ENCODE data around the gene WNK2.
A peak's percentile ranks its signal among the peaks of the same experiment; 100 is the strongest.

Gene WNK2

DNA sequence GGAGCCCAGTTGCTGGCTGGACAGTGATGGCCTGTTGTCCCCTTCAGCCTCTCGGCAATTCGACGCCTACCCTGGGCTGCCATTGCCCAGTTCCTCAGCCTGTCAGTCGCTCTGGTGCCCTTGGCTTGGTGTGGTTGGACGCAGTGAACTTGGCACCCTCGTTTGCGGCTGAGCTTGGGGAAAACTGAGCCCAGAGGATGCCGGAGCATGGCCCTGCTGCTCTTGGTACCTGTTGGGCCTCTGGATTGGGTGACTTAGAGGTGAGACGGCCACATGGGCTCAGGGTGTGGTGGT is 16.5 kb downstream of the WNK2 start:
- DNase-seq (ENCODE audit: low read depth): no peak

DNA sequence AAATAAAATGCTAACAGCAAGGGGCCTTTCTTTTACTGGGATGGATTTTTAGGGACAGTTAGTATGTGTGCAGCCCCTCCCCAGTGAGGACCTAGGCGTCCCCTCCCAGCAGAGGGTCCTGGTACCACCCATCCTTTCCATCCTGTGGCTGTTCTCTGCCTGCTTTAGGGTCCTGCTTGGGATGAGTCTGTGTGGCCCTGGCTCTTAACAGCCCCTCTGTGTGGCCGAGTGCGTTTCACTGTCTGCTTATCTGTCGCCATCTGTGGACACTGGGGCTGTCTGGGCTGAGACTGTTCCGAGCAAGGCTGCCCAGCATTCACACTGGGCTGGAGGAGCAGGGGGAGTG is 17.0 kb downstream of the WNK2 start:
- no peak for DNase-seq (ENCODE audit: low read depth)

DNA sequence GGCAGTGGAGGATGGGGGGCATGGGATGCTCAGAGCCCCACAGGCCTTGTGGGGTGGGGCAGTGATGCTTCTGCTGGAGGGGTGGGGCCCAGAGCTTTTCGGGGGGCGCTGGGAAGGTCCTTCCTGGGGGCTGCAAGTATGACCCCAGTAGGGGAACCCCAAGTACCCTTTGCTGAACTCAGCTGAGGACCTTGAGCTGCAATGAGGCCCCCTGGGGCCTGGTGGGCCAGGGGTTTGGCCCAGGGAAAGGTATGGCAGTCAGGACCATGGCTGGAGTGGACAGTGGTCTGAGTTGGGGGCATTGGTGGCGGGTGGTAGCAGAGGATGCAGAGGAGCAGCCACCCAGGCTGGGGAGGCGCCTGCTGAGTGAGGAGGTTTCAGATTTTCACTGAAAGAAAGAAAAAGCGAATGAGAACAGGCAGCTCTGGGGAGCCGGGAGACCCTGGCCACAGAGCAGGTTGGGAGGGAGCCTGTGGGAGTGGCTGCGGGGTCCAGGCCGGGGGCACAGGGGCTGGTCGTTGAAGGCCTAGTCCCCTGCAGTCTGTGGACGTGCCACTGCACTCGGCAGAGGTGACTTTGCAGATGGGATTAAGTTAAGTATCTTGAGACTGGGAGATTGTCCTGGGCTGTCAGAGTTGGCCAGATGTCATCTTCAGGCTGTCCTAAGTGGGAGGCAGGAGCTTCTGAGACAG is 19.2 kb downstream of the WNK2 start:
- no peak for DNase-seq (ENCODE audit: low read depth)

DNA sequence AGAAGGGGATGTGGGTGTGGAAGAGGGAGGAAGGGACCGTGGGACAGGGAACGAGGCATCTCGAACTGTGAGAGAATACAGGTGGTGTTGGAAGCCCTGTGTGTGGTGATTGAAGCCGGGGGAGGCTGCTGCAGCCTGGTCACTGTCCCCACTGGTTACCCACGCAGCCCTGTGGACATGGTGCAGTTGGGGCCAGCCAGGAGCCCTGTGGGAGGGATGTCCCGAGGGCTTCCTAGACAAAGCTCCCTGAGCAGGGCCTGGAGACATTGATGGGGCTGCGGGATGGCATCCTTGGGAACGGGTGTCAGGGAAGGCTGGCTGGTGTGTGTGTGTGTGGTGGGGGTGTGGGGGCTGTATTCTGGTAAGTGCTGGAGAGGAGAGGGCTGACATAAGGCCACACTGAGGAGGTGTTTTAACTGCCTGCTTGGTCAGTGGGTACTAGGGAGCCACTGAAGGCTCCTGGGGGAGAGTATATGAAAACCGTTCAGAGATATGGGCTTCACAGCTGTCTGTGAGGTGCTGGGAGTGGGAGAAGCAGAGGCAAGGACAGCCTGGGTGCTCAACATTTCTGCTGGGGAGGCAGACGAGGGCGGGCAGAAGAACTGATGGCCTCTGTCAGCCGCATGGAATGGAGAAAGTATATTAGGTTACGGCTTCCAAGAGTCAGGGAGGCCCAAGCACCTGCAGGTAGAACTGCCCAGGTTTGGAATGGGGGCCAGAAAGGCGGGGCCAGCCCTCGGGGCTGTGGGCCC is 20.0 kb downstream of the WNK2 start:
- DNase-seq (ENCODE audit: low read depth): no peak

DNA sequence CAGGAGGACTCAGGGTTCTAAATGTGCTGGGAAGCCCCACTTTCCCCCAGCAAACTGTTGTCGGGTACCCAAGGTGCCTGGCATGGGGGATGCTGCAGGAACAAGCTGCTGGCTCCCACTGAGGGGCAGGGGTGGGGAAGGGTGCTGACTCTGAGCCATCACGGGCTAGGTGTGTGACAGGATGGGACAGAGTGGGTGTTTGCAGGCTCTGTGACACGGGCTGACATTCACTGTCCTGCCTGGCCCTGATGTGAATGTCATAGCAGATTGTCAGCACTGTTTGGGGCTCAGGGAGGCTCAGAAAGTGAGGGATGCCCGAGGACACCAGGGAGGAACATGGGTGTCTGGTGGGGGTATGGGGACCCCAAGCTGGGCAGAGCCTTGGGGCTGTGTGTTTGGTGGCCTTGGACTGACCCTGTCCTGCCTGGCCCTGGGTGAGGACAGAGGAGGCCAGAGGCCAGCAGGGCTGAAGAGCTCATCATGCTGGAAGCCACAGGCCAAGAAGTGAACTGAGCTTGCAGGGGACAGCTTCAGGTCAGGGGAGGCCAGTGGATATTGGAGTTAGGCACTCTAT is 20.6 kb downstream of the WNK2 start:
- DNase-seq (ENCODE audit: low read depth): no peak

DNA sequence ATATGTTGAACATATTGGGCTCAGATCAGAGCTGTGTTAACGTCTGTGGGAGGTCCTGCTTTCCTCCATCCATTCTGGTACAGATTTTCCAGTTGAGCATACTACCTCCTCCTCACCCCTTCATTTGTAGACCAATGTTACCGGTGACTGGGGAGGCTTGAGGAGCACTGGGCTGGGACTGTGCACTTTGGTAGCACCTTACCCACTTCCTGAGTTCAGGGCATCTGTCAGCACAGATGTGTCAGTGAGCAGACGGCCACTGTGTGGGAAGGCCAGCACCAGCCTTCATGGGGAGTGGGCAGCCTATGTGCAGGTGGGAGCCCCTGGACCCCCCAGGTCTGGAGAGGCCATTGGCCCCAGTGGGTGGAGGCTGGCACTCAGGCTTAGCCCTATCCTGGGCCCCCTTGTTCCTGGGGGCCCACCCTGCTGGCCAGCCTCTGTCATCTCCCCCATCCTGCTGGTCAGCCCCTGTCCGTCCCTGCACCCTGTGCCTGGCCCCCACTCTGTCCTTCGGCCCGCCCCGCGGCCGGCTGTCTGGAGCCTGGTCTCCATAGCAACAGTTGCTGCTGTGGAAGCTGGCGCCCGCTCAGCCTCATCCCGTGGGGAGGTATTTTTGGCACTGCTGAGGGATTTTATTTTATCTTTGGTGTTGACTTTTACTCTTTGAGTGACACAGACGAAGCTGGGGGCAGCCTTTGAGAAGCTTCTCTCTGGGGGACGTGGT is 21.3 kb downstream of the WNK2 start:
- no peak for DNase-seq (ENCODE audit: low read depth)

DNA sequence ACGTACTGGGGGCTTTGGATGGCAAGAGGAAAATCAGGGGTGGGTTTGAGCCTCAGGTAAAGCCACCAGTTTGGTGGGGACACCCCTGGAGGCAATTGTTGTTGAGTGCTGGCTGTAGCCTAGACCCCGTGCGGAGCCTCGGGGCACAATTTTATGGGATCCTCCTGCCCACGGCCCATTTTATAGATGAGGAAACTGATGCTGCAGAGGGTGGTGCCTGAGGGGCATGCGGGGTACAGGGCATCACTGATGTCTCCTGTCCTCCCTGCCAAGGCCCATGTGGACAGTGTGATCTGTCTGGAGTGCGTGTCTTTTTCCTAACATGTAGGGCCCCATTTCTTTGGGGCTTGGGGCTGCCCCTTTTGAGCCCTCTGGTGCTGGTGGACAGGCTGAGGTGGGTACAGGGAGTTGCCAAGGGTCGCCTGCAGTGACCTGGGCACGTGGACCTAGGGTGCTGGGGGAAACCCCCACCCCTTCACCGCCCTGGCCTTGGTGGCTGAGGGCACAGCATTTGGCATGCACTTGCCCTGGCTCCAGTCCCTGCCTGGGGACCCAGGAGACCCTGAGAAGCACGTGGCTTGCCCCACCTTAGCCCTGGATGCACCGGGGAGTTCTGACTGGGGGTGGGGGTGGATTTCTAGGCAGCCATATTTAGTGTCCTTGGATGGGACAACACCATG is 22.1 kb downstream of the WNK2 start:
- no peak for DNase-seq (ENCODE audit: low read depth)

DNA sequence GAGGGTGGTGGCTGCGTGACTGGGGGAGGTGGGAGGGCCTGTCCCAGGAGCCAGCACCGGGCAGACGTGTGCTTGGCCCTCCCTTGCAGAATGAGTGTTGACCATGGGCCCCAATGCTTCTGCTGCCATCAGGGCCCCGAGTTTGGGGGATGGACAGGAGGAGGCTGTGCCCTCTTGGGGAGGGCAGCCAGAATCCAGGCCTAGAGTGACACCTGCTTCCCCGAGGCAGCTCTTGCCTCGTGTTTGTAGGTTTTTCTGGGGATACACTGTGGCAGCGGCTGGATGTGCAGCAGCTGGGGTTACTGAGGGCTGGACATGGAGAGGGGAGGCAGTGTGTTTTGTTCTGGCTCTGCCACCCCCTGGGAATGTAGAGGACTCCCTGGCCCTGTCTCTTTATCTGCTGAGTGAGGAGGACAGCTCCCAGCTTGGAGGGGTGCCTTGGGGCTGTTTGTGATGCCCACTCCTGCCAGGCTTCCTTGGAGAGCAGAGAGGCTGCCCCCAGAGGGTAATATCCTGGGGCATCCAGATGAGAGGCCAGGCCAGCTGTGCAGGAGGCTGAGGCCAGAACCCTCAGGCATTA is 22.7 kb downstream of the WNK2 start:
- DNase-seq (ENCODE audit: low read depth): no peak

DNA sequence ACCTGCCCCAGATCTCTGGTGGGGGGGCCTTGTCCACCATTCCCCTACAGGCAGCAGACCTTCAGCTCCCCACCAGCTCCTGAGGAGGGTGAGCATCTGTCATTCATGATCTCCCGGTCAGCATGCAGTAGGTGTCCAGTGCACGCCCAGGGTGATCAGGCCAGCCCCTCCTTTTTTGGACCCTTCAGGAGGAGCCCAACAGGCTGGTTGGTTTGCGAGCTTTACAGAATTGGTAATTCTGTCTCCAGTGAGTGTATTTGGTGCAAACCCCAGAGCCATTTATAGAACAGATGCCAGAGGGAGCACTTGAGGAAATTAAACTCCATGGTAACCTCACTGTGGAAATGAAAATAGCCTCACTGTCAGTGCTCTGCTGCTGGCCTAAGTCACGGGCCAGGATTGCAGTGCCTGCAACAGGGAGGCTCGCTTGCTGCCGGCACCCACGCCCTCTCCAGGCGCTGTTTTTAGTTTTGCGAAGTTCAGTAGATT is 23.4 kb downstream of the WNK2 start:
- peak; percentile 12 for DNase-seq (ENCODE audit: low read depth)

DNA sequence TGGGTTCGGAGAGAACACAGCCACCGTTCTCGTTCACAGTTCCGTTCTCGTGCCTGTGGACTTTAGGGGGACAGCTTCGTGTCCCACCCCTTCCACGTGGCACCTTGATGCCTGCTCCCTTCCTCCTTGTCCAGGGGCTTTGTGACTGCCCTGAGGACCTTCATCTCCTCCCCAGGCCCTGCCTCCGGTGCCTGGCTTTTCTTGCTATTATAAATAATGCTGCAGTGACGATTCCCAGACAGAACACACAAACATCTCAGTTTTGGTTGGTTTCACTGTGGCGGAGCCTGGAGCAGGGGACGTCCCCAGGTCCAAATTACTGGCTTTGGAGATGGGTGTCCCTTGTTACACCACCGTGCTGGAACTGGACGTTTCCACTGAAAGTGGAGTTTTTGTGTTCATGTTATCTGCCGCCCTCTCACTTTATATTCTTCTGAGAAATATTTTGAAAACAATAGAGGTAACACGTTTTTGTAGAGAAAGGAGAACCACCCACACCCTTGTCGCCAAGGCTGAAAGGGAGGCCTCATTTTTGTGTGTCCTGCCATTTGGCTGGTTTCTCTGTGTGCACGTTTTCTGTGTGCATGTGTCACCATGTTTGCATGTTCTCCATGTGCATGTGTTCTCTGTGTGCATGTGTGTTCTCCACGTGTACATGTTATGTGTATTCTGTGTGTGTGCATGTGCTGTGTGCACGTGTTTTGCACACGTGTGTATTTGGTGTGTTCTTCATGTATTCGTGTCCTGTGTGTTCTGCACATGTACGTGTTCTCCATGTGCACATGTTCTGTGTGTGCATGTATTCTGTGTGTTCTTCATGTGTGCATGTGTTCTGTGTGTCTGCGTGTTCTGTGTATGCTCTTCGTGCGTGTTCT is 24.2 kb downstream of the WNK2 start:
- no peak for DNase-seq (ENCODE audit: low read depth)

DNA sequence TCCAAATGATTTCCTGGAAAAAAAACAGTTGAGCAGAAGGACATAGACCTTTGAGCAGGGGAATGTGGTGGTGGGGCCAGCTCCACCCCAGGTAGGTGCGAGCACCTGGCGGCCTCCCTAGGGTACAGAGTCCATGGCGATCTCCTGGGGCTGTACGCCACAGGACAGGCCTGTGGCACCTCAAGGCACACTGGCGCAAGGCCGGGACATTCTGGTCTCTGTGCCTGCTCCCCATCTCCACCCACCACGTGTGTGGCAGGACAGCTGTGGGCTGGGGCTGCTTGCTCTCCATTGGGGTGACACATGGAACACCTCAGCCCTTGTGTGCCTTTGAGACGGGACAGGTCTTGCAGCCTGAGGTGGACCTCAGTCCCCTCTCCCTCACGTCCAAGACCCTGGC is 25.2 kb downstream of the WNK2 start:
- DNase-seq (ENCODE audit: low read depth): no peak

DNA sequence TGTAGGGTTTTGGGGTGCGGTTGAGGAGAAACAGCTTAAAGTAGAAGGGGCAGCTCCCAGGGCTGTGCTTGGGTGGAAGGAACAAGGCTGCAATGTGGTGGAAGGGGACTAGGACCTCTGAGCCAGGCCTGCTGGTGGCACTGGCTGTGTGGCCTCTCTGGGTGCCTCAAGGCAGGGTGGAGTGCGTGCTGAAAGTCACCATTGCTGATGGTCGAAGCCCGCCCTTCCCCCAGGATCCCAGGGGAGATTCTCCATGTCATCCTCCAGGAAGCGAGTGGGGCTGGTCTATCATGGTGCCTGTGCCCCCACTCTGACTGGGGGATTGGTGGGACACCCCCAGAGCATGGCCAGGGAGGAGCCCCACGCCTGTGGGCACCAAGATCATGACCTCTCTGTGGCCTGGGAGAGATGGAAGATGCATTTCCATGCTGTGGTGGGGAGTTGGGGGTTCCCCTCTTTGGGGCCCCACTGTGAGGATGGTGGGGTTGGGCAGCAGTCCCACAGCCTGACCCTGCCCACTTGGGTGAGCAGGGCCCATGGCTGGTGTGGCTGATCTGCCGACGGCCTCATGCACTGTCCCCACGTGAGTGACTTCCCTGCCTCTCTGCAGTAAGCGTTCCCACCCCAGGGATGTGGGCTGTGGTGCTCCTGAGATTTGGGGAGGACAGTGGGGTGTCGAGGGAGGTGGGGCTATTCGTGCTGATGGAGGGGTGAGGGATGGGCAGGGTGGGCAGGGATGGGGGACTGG is 25.8 kb downstream of the WNK2 start:
- no peak for DNase-seq (ENCODE audit: low read depth)

DNA sequence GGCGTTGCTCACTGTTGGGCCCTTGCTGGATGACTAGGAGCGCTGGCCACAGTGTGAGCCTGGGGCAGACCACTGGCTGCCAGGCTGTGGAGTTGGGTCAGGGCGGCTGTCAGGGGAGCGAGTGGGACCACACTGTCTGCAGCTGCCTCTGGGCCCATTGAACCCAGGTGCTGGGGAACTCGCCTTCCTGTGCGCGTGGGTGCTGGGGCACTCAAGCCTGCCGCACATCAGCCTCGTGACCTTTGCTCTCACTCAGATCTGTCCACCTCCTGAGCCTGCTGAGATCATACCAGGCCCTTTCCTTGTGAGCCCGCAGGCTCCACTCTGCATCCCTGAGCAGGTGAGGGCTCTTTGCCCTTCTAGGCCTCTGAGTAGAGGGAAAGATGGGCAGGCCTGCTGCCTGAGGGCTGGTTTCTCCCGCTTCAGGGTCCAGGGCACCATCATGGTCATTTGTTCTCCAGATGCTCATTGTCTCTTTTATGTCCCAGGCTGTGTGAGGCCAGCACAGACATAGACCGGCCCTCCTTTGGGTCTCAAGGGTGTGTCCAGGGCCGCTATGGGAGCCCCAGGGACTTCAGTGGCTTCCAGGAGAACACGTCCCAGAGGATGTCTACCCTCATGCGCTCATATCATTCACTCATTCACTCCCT is 26.5 kb downstream of the WNK2 start:
- DNase-seq (ENCODE audit: low read depth): no peak

DNA sequence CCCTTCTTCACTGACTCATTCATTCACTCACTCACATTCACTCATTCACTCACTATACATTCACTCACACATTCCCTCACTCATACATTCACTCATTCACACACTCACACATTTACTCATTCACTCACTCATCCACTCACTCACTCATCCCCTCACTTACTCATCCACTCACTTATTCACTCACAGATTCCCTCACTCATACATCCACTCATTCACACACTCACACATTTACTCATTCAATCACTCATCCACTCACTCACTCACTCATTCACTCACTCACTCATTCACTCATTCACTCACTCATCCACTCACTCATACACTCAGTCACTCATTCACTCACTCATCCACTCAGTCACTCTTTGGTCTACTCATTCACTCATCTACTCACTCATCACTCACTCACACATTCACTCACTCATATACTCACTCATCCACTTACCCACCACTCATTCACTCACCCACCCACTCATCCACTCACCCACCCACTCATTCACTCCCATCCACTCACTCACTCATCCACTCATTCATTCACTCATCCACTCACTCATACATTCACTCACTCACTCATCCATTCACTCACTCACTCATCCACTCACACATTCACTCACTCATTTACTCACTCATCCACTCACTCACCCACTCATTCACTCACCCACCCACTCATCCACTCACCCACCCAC is 27.2 kb downstream of the WNK2 start:
- DNase-seq (ENCODE audit: low read depth): no peak

DNA sequence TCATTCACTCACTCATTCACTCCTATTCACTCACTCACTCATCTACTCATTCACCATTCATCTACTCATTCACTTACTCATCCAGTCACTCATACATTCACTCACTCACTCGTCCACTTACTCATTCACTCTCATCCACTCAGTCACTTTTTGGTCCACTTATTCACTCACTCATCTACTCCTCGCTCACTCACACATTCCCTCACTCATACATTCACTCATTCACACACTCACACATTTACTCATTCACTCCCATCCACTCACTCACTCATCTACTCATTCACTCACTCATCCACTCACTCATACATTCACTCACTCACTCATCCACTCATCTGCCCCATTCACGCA is 27.7 kb downstream of the WNK2 start:
- DNase-seq (ENCODE audit: low read depth): no peak

DNA sequence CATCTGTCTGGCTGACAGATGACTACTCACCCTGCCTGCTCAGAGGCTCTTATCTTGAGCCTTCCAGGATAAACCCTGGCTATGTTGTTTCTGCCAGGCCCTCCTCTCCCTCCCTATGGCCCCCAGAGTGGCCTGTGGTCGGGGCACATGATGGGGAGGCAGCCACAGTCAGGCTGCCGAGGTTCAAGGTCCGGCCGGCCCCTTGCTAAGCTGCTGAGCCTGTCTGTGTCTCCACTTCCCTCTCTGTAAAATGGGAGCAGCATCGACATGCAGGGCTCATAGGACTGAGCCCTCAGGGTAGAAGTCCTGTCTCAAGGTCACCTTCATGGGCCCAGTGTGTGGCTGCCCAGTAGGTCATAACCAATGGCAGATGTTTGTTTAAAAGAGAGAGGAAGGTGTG is 28.5 kb downstream of the WNK2 start:
- DNase-seq (ENCODE audit: low read depth): no peak

DNA sequence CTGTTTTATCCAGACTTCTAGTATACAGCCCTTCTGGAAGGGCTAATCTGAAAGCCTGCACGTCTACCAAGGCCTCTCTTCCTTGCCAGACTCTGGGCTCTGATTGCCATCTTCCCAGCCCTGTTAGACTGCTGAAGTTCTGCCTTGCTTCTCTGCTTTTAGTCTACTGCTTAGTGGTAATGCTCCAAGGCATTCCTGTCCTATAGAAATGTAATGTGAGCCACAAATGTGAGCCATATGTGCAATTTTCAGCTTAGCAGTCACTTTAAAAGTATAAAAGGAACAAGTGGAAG is 32.1 kb downstream of the WNK2 start:
- no peak for DNase-seq (ENCODE audit: low read depth)

DNA sequence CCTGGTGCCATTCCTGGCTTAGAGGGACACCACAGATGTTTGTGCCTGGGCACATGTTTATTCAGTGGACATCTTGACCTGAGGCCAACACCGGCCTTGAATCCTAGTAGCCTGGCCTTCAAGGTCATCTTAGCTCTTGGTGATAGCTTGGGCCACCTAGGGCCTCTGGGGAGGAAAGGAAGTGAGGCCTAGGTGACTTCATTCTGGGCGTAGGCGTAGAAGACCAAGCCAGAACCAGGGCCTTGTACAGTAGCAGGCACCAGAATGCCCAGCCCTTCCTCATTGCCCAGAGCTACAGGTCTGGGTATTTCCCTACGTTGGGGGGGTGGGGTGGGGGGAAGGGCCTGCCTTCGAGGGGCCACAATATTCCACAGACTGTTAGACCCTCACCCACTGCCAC is 33.8 kb downstream of the WNK2 start:
- DNase-seq (ENCODE audit: low read depth): no peak

DNA sequence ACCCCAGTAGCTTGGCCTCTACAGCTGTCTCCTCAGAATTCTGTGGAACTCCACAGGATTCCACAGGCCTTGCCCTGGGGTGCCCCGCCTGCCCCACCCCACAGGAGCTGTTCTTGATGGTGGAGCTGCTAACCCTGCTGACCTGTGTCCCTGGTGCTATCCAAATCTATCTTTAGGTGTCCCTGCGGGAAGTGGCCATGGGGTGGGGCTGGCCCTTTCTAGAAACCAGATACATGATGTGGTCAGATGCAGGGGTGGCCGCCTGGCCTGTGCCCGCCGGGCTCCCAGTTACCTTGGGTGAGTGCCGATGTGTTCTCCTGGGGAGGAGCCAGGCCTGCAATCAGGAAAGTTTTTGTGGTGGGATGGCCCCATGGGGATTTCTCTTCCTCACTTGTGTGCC is 34.2 kb downstream of the WNK2 start:
- no peak for DNase-seq (ENCODE audit: low read depth)

Measured in ELR (cell line).